Hippocampal formation (tissue), 2 donors: ENCODE measurements around the gene TTC21A.
"Not testable (repeated sequence)": the region's sequence is repeated elsewhere in the genome, so short reads cannot be mapped to it uniquely, and the experiment has no call there.

Experiments
- DNase-seq, 2 donors: peaks; one replicate each; lab custom pipeline; 2025; lab: John Stamatoyannopoulos, UW

Gene TTC21A

GRCh38 chr3:39107388-39108199, at the start of gene TTC21A, which contains the start of gene GORASP1:
Gene TTC21A (plus strand): TSS chr3:39107680. CDS start chr3:39107838, 158 bp downstream.
Gene GORASP1 (minus strand): TSS chr3:39107627. CDS start chr3:39107541, 86 bp downstream.
- DNase-seq = peak; percentile 84 to 86

GRCh38 chr3:39061228-39061627, 46.3 kb upstream of the TTC21A start:
- DNase-seq = not testable (repeated sequence)

- no peak for DNase-seq
Measured at GRCh38 chr3:39062180-39062579, 45.3 kb upstream of the TTC21A start.

GRCh38 chr3:39063143-39063542, 44.3 kb upstream of the TTC21A start:
- no peak for DNase-seq

- DNase-seq = no peak
Measured at GRCh38 chr3:39064646-39065045, 42.8 kb upstream of the TTC21A start.

GRCh38 chr3:39065197-39065596, 42.3 kb upstream of the TTC21A start:
- DNase-seq = peak in 1 of 2 donors; percentile 54

GRCh38 chr3:39067286-39067685, 40.2 kb upstream of the TTC21A start:
- no peak for DNase-seq

GRCh38 chr3:39068556-39068955, 38.9 kb upstream of the TTC21A start:
- DNase-seq = no peak

- no peak for DNase-seq
Measured at GRCh38 chr3:39075910-39076309, 31.6 kb upstream of the TTC21A start.

GRCh38 chr3:39079530-39079929, 27.9 kb upstream of the TTC21A start:
- no peak for DNase-seq

GRCh38 chr3:39080026-39080425, 27.5 kb upstream of the TTC21A start:
- DNase-seq = no peak

- DNase-seq = no peak
Measured at GRCh38 chr3:39082666-39083313, 24.7 kb upstream of the TTC21A start.

GRCh38 chr3:39086144-39086543, 21.3 kb upstream of the TTC21A start:
- no peak for DNase-seq

GRCh38 chr3:39088456-39088855, 19.0 kb upstream of the TTC21A start:
- no peak for DNase-seq

- no peak for DNase-seq
Measured at GRCh38 chr3:39088889-39089288, 18.6 kb upstream of the TTC21A start.

- no peak for DNase-seq
Measured at GRCh38 chr3:39090922-39091321, 16.6 kb upstream of the TTC21A start.

- DNase-seq = no peak
Measured at GRCh38 chr3:39094851-39095677, 12.4 kb upstream of the TTC21A start.

GRCh38 chr3:39095778-39096177, 11.7 kb upstream of the TTC21A start:
- DNase-seq = peak in 1 of 2 donors; percentile 8

- peak in 1 of 2 donors; percentile 22 for DNase-seq
Measured at GRCh38 chr3:39096775-39097174, 10.7 kb upstream of the TTC21A start.

- DNase-seq = no peak
Measured at GRCh38 chr3:39097716-39098472, 9.6 kb upstream of the TTC21A start.

GRCh38 chr3:39098473-39099000, 8.9 kb upstream of the TTC21A start:
- no peak for DNase-seq
